ENCODE results near the gene TMEM270. TPM values are rescaled to one million over a fixed set of nuclear protein-coding genes. Genes with fewer than 3 reads are reported as not detected.

The TMEM270 gene
- total RNA-seq, 1 donor from 2014 or later = not detected

GRCh38 chr7:73885975-73886798 is 25.2 kb downstream of the TMEM270 start:
- DNase-seq (ENCODE audit: low read depth) = no peak

GRCh38 chr7:73887762-73888161 is 26.8 kb downstream of the TMEM270 start:
- DNase-seq (ENCODE audit: low read depth) = no peak
- TF ChIP-seq CTCF (IDR thresholded peaks at IDR 0.05; ENCODE audit: insufficient read depth, low read length, poor library complexity, severe bottlenecking) = no peak
- Histone ChIP-seq H3K27me3 (ENCODE audit: control insufficient read depth, insufficient read depth, low read length) (no peaks in the 10 kb centered on the region), H3K36me3 (ENCODE audit: control insufficient read depth, insufficient read depth, low read length) (no peaks in the 10 kb centered on the region), H3K4me3 (ENCODE audit: low read depth, low read length) (no peak overlapping the region)

More at GRCh38 chr7:73885975-73886798, 25.2 kb downstream of the TMEM270 start:
- peaks cover 8% of the 10 kb centered on the region for H3K27me3 ChIP-seq (ENCODE audit: control insufficient read depth, insufficient read depth, low read length)
- TF ChIP-seq CTCF (IDR thresholded peaks at IDR 0.05; ENCODE audit: insufficient read depth, low read length, poor library complexity, severe bottlenecking) = no peak
- no peaks in the 10 kb centered on the region for H3K36me3 ChIP-seq (ENCODE audit: control insufficient read depth, insufficient read depth, low read length)
- H3K4me3 ChIP-seq (ENCODE audit: low read depth, low read length) = no peak overlapping the region

GRCh38 chr7:73888959-73889358 is 28.0 kb downstream of the TMEM270 start:
- H3K36me3 ChIP-seq (ENCODE audit: control insufficient read depth, insufficient read depth, low read length) = no peaks in the 10 kb centered on the region
- TF ChIP-seq CTCF (IDR thresholded peaks at IDR 0.05; ENCODE audit: insufficient read depth, low read length, poor library complexity, severe bottlenecking) = no peak
- no peaks in the 10 kb centered on the region for H3K27me3 ChIP-seq (ENCODE audit: control insufficient read depth, insufficient read depth, low read length)
- no peak for DNase-seq (ENCODE audit: low read depth)
- H3K4me3 ChIP-seq (ENCODE audit: low read depth, low read length) = no peak overlapping the region

- no peak for TF ChIP-seq CTCF (IDR thresholded peaks at IDR 0.05; ENCODE audit: insufficient read depth, low read length, poor library complexity, severe bottlenecking)
- Histone ChIP-seq H3K27me3 (ENCODE audit: control insufficient read depth, insufficient read depth, low read length) (no peaks in the 10 kb centered on the region), H3K36me3 (ENCODE audit: control insufficient read depth, insufficient read depth, low read length) (no peaks in the 10 kb centered on the region), H3K4me3 (ENCODE audit: low read depth, low read length) (no peak overlapping the region)
- DNase-seq (ENCODE audit: low read depth) = no peak
Observed at GRCh38 chr7:73890555-73891147, 29.7 kb downstream of the TMEM270 start.

- no peaks in the 10 kb centered on the region for H3K36me3 ChIP-seq (ENCODE audit: control insufficient read depth, insufficient read depth, low read length)
- TF ChIP-seq CTCF (IDR thresholded peaks at IDR 0.05; ENCODE audit: insufficient read depth, low read length, poor library complexity, severe bottlenecking) = no peak
- no peak overlapping the region for H3K4me3 ChIP-seq (ENCODE audit: low read depth, low read length)
- H3K27me3 ChIP-seq (ENCODE audit: control insufficient read depth, insufficient read depth, low read length) = no peaks in the 10 kb centered on the region
- no peak for DNase-seq (ENCODE audit: low read depth)
Observed at GRCh38 chr7:73891178-73891885, 30.4 kb downstream of the TMEM270 start.

Measured in kidney epithelial cell (primary cell).